ENCODE measurements around the gene ROBO4.

Gene ROBO4

DNA sequence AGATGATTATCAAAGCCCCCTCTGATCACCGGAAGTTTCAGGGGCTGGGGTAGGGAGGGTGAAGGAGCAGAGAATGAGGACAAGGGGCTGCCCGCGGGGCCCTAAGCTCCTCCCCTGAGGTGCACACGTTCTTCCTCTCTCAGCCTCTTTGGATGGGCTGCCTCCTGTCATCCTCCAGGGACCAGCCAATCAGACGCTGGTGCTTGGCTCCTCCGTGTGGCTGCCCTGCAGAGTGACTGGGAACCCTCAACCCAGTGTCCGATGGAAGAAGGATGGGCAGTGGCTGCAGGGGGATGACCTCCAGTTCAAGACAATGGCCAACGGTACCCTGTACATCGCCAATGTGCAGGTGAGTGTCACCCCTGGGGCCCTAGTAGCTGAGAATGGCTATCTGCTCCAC lies 24.9 kb downstream of the ROBO4 start:
- DNase-seq (ENCODE audit: low spot score): no peak

GRCh38 chr11:124872280-124872679 lies 25.4 kb downstream of the ROBO4 start:
- DNase-seq (ENCODE audit: low spot score): no peak

DNA sequence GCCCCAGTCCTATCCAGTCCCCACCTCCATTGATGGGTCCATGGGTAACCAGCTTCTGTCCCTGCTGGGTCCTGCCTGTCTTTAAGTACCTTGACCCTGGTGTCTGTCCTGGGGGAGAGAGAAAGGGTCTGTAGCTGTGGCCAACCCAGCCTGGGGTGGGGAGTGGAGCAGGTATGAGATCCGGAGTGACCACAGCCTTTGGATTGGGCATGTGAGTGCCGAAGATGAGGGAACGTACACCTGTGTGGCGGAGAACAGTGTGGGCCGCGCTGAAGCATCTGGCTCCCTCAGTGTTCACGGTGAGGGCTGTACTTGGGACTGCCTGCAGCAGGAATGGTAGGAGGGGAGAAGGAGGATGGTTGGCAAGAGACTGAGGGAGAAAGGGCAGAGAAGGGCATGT lies 27.2 kb downstream of the ROBO4 start:
- no peak for DNase-seq (ENCODE audit: low spot score)

DNA sequence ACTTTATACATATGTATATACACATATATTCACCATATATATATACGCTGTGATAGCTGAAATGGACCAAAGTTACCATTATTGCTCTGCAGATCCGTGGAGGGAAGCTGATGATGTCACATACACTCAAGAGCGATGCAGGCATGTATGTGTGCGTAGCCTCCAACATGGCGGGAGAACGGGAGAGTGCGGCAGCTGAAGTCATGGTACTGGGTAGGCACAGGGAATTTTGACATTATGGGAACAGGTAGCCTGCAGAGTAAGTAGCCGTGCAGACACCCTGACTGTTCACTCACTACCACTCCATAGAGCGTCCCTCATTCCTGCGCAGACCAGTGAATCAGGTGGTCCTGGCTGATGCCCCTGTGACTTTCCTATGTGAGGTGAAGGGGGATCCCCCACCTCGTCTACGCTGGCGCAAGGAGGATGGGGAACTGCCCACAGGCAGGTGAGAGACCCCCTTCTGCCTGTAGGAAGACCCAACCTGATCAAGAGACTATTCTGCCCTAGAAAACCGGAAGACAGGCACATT lies 27.7 kb downstream of the ROBO4 start:
- DNase-seq (ENCODE audit: low spot score): no peak

DNA sequence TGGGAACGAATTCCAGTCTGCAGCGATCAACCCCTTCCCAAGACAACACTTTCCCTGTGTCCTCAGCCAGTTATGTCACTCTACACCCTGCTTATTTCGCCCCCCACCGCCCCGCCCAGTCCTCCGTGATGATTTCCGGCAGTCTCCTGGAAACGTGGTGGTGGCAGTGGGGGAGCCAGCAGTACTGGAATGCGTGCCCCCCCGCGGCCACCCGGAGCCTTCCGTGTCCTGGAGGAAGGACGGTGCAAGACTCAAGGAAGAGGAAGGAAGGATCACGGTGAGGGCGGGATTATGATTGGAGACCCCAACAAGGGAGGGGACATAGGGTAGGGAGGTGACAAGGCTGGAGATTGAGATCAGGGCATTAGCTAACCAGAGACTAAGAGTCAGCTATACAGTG lies 28.3 kb downstream of the ROBO4 start:
- DNase-seq (ENCODE audit: low spot score): no peak

DNA sequence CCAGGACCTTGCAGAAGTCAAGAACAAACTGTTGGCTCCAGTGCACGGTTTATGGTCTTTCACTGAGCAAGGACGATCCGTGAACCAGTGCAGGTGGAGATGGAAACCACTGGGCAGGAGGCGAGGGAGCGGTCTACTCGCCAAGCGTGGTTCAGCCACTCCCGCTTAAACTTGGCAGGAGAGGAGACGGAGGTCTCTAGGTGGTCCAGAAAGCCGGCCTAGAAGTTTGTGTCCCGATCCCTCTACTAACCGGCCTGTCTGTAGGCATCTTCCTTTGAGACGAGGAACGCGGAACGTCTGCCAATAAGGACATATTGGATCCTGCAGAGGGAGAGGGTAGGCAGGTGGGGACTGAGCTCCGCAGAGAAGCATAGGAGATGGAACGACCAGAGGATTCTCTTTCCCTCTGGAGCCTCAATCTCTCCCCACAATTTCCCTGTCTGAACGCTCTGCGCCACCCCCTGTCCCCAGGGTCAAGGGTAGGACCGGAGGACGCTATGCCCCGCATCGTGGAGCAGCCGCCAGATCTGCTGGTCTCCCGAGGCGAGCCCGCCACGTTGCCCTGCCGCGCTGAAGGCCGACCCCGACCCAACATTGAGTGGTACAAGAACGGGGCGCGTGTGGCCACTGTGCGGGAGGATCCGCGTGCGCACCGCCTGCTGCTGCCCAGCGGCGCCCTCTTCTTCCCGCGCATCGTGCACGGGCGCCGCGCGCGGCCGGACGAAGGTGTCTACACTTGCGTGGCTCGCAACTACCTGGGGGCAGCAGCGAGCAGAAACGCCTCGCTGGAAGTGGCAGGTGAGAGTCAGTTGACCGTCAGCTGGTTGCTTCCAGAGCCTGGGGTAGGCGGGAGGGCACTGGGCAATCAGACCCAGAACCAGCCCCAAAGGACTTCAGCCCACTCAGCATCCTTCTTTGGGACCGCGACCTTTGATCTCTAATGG lies 29.1 kb downstream of the ROBO4 start:
- no peak for DNase-seq (ENCODE audit: low spot score)

DNA sequence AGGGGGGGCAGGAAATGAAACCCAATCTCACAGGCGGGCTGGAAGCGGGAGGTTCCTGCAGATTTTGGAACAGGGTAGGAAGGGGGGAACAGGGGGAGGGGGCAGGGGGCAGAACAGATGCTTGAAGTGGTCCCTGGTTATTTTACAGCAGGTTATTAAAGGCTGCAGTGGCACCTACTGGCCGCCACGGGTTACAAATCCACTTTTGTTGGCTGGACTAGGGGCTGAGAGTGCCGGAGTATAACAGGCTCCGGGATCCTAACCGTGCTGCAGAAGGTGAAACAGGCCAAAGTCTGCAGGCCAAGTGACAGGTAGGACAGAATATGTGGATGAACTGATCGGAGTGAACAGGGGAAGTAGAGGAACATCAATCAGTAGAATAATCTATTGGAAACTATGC lies 30.0 kb downstream of the ROBO4 start:
- no peak for DNase-seq (ENCODE audit: low spot score)

- DNase-seq (ENCODE audit: low spot score): no peak
Observed at GRCh38 chr11:124865902-124866851, 31.5 kb downstream of the ROBO4 start.

- DNase-seq (ENCODE audit: low spot score): no peak
Observed at GRCh38 chr11:124865181-124865901, 32.3 kb downstream of the ROBO4 start, which contains the start of gene ROBO3. Gene ROBO3 (plus strand): TSS chr11:124865432. CDS start chr11:124865578, 146 bp downstream.

GRCh38 chr11:124864892-124865180 lies 32.8 kb downstream of the ROBO4 start:
- no peak for DNase-seq (ENCODE audit: low spot score)

GRCh38 chr11:124864176-124864891 lies 33.3 kb downstream of the ROBO4 start:
- no peak for DNase-seq (ENCODE audit: low spot score)

DNA sequence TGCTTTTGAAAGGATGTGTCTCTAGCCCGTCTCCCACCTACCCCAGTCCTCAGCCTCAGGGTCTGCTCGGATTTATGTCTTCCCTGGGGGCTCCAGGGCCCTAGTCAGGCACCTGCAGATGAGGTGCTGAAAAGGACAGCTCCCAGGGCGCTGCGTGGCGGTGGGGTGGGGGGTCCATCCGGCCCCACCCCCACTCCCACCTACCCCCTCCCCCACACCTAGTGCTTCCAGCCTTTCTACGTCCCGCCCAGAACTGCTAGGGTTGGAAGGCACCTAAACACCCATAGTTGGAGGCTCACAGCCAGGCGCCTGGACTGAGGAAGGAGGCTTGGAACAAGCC lies 33.9 kb downstream of the ROBO4 start:
- no peak for DNase-seq (ENCODE audit: low spot score)

DNA sequence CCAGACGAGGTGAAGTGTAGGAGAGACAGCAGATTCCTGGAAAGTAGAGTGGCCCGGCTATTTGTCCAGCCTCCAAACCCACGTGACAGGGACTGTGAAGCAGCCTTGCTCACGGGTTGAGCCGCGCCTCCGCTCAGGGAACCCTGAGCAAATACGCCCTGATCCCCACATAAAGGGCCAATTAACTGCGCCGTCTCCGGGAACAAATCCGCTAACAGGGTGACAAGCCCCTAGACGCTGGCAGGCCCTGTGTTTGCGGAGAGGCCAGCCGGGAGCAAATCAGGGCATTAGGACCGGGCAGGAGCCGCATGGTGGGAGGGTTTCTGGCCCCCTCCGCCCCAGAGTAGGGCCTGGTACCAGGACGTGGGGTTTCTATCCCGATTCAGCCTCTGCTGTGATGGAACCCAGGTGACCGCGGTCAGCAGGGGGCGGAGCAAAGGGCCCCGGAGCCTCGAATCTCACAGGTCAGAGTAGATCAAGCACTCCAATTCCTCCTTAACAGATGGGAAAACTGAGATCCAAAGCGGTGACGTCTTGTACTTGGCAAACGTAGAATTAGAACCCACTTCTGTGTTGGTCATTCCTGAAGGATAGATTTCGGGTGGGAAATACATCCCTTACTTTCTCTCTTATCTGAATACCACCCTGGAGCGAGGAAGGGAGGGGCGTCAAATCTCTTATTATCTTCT lies 34.4 kb downstream of the ROBO4 start:
- no peak for DNase-seq (ENCODE audit: low spot score)

DNA sequence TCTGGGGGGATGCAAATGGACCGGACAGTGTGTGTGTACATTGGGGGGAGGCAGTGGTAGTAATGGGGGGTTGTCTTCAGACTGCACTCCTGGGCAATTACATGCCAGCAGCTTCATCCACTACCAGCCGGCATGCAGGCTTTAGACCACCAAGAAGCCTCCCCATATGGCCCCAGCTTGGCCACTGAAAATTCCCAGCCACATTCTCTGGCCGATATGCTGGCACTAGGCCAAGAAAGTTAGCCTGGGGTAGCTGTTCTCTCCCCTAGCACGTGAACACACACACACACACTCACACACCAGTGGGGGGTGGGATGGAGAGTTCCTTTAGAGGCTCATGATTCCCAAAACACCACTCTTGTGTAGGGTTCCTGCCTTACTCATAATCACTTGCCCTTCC lies 36.0 kb downstream of the ROBO4 start:
- DNase-seq (ENCODE audit: low spot score): no peak

- no peak for DNase-seq (ENCODE audit: low spot score)
Observed at GRCh38 chr11:124859171-124859570, 38.5 kb downstream of the ROBO4 start.

GRCh38 chr11:124846070-124846673 lies 51.5 kb downstream of the ROBO4 start:
- no peak for DNase-seq (ENCODE audit: low spot score)

- DNase-seq (ENCODE audit: low spot score): no peak
Observed at GRCh38 chr11:124844664-124845079, 53.0 kb downstream of the ROBO4 start.

- no peak for DNase-seq (ENCODE audit: low spot score)
Observed at GRCh38 chr11:124843616-124843910, 54.1 kb downstream of the ROBO4 start.

DNA sequence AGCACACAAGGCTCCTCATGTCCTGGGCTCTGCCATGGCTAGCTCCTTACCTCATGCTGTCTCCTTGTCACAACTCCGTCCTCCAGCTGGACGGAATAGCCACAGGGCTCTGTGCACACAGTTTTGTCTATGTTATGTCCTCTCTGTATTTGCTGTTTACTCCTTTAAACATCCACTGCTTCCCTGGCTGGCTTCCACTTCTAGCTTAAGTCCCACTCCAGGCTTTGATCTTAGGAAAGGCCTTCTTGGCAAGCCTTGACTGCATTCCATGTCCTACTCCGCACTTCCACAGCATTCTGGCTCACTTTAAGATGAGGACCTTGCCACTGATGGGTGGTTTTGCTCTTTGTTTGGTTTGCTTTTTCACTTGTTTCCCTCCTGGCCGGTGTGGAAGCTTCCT lies 55.4 kb downstream of the ROBO4 start:
- no peak for DNase-seq (ENCODE audit: low spot score)

DNA sequence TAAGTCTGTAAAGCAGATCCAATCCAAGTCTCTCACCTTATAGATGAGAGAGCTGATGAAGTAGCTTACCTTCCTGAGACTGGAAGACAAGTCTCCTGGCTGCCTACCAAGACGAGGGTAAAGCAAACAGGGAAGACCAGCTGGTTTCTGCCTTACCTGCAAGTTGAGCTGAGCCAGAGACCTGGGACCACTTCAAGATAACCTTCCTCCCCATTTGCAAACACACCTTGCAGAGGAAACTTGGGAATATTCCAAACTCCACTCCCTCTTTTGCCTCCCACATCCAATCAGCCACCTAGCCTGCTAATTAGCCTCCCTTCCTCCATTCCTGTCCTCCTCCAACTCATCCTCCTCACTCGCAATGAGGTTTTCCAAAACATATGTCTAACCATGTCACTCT lies 55.8 kb downstream of the ROBO4 start:
- DNase-seq (ENCODE audit: low spot score): no peak

DNA sequence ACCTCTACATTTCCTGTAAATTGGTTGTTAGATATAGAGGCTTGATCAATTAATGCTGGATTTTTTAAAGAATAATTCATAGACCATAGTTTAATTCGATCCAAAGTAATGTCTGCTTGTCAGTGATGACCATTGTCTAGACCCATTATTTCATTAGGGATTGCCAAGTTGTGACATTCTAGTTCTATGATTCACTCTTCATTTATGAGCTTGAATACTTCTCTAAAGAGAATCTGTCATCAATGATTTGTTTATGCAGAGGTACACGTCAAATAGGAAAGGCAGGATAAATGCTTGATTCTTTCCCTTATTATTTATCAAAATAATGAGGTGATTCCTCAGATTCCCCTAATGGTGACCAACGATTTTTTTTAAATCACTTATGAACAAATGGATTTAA lies 56.5 kb downstream of the ROBO4 start:
- no peak for DNase-seq (ENCODE audit: low spot score)

Data from RKO (cell line).